Measurements from ENCODE around the gene KCNH3.
"Not testable (repeated sequence)": the region's sequence is repeated elsewhere in the genome, so short reads cannot be mapped to it uniquely, and the experiment has no call there.

KCNH3 gene
- 1.8 to 10.4 reads per million in 2 experiments for total RNA-seq

- peak; percentile 89 for DNase-seq (ENCODE audit: low read depth)
Measured at GRCh38 chr12:49538510-49539403, at the start of gene KCNH3. Gene KCNH3, plus strand, starts transcription at chr12:49539030. Its CDS starts 387 bp downstream, at chr12:49539417.

- no peak for DNase-seq (ENCODE audit: low read depth)
Measured at GRCh38 chr12:49489154-49489553, 49.7 kb upstream of the KCNH3 start.

GRCh38 chr12:49489720-49490119 lies 49.1 kb upstream of the KCNH3 start:
- DNase-seq (ENCODE audit: low read depth) = no peak

GRCh38 chr12:49491823-49492222 lies 47.0 kb upstream of the KCNH3 start:
- DNase-seq (ENCODE audit: low read depth) = no peak

- no peak for DNase-seq (ENCODE audit: low read depth)
Measured at GRCh38 chr12:49493900-49494299, 44.9 kb upstream of the KCNH3 start.

GRCh38 chr12:49496417-49497360 lies 42.1 kb upstream of the KCNH3 start:
- no peak for DNase-seq (ENCODE audit: low read depth)

GRCh38 chr12:49501895-49502294 lies 36.9 kb upstream of the KCNH3 start:
- DNase-seq (ENCODE audit: low read depth) = no peak

GRCh38 chr12:49502590-49502989 lies 36.2 kb upstream of the KCNH3 start:
- no peak for DNase-seq (ENCODE audit: low read depth)

- no peak for DNase-seq (ENCODE audit: low read depth)
Measured at GRCh38 chr12:49503674-49504180, 35.1 kb upstream of the KCNH3 start.

- no peak for DNase-seq (ENCODE audit: low read depth)
Measured at GRCh38 chr12:49505672-49506071, 33.2 kb upstream of the KCNH3 start.

GRCh38 chr12:49507139-49507538 lies 31.7 kb upstream of the KCNH3 start:
- no peak for DNase-seq (ENCODE audit: low read depth)

- DNase-seq (ENCODE audit: low read depth) = not testable (repeated sequence)
Measured at GRCh38 chr12:49509681-49510080, 29.1 kb upstream of the KCNH3 start.

GRCh38 chr12:49511410-49511809 lies 27.4 kb upstream of the KCNH3 start:
- no peak for DNase-seq (ENCODE audit: low read depth)

GRCh38 chr12:49512546-49512945 lies 26.3 kb upstream of the KCNH3 start:
- DNase-seq (ENCODE audit: low read depth) = no peak

GRCh38 chr12:49515266-49515665 lies 23.6 kb upstream of the KCNH3 start:
- no peak for DNase-seq (ENCODE audit: low read depth)

- DNase-seq (ENCODE audit: low read depth) = no peak
Measured at GRCh38 chr12:49518914-49519573, 19.8 kb upstream of the KCNH3 start.

GRCh38 chr12:49519574-49519936 lies 19.3 kb upstream of the KCNH3 start:
- DNase-seq (ENCODE audit: low read depth) = no peak

- DNase-seq (ENCODE audit: low read depth) = no peak
Measured at GRCh38 chr12:49521389-49521788, 17.4 kb upstream of the KCNH3 start.

GRCh38 chr12:49524660-49525324 lies 14.0 kb upstream of the KCNH3 start:
- DNase-seq (ENCODE audit: low read depth) = no peak

GRCh38 chr12:49525942-49526341 lies 12.9 kb upstream of the KCNH3 start:
- DNase-seq (ENCODE audit: low read depth) = no peak

- DNase-seq (ENCODE audit: low read depth) = no peak
Measured at GRCh38 chr12:49527361-49528130, 11.3 kb upstream of the KCNH3 start.

Data from T follicular helper cell (primary cell).